LHCN-M2 (cell line): ENCODE results near the gene ABCA5. TPM values are rescaled to one million over a fixed set of nuclear protein-coding genes. Genes with fewer than 3 reads are reported as not detected.
A peak's percentile ranks its signal among the peaks of the same experiment; 100 is the strongest.

ENCODE experiments used
- DNase-seq: peaks from one replicate; pipeline ENCODE4 v3.0.0-alpha.2; 2012; ENCODE audit warnings: low read depth
- total RNA-seq: library from RNA; depleted of rRNA; stranded (reverse); fragments of >200 nt; gene quantifications from 2 replicates; pipeline ENCODE4 v1.2.3, GENCODE V29; 2014

ABCA5 gene
- total RNA-seq, 1 experiment from 2014 or later: 0.75 TPM

GRCh38 chr17:69254187-69254586 lies 72.7 kb downstream of the ABCA5 start:
- DNase-seq: no peak

GRCh38 chr17:69250641-69251040 lies 76.3 kb downstream of the ABCA5 start:
- peak; percentile 3 for DNase-seq

GRCh38 chr17:69246726-69247375 lies 80.1 kb downstream of the ABCA5 start:
- DNase-seq: peak; percentile 32

- no peak for DNase-seq
Measured at GRCh38 chr17:69246202-69246601, 80.7 kb downstream of the ABCA5 start.

GRCh38 chr17:69245617-69246016 lies 81.3 kb downstream of the ABCA5 start:
- no peak for DNase-seq

- DNase-seq: no peak
Measured at GRCh38 chr17:69239611-69240600, 87.0 kb downstream of the ABCA5 start.

- no peak for DNase-seq
Measured at GRCh38 chr17:69236946-69237345, 90.0 kb downstream of the ABCA5 start.

GRCh38 chr17:69236464-69236863 lies 90.5 kb downstream of the ABCA5 start:
- no peak for DNase-seq

GRCh38 chr17:69235338-69236058 lies 91.4 kb downstream of the ABCA5 start:
- peak; percentile 57 for DNase-seq

- DNase-seq: no peak
Measured at GRCh38 chr17:69232650-69233049, 94.3 kb downstream of the ABCA5 start.

- DNase-seq: peak; percentile 9
Measured at GRCh38 chr17:69231521-69231920, 95.4 kb downstream of the ABCA5 start.

GRCh38 chr17:69230939-69231338 lies 96.0 kb downstream of the ABCA5 start:
- no peak for DNase-seq

GRCh38 chr17:69228576-69228975 lies 98.4 kb downstream of the ABCA5 start, which contains the start of gene ABCA10:
ABCA10 (minus strand) TSS chr17:69228824; CDS start chr17:69225358, 3,466 bp downstream.
- DNase-seq: no peak

- no peak for DNase-seq
Measured at GRCh38 chr17:69228018-69228417, 98.9 kb downstream of the ABCA5 start.

- DNase-seq: no peak
Measured at GRCh38 chr17:69227541-69227940, 99.4 kb downstream of the ABCA5 start.

- DNase-seq: no peak
Measured at GRCh38 chr17:69223809-69224208, 103.1 kb downstream of the ABCA5 start.

GRCh38 chr17:69222707-69223258 lies 104.2 kb downstream of the ABCA5 start:
- no peak for DNase-seq

GRCh38 chr17:69220098-69220497 lies 106.8 kb downstream of the ABCA5 start:
- DNase-seq: no peak

GRCh38 chr17:69218986-69219385 lies 107.9 kb downstream of the ABCA5 start:
- no peak for DNase-seq

GRCh38 chr17:69213059-69213813 lies 113.7 kb downstream of the ABCA5 start:
- peak; percentile 1 for DNase-seq

- DNase-seq: no peak
Measured at GRCh38 chr17:69208640-69209039, 118.3 kb downstream of the ABCA5 start.
